ENCODE measurements around the gene CFAP251.

DNA sequence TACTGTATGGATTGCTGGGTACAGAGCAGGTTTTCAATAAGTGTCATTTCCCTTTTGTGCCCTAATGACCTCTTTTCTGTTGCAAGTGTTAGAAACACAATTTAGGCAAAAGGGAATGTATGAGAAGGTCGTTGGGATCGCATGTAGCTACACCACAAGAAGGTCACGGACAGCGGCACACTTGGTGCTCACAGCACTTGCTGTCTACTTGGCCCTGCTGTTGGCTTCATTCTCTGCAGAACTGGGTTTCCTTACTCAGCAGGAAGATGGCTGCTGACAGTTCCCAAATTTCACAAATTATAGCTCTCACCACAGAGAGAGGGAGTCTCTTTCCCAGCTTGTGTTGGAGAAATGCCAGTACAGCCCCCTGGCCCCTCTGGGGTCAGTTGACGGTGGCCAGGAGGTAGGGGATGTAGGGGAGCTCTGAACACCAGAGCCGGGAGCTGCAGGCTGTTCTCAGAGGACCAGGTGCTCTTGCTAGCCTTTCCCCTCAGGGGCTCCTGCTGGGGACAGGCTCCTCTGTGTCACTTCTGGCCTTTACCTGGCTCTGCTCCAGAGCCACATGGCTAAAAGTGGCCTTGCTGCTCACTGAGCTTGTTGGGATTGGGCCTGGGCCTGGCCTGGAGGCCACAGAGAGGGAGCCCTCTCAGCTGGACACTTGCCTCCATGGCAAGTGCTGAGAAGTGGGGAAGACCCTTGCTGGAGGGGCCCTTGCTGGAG lies 52.3 kb downstream of the CFAP251 start:
- TF ChIP-seq, protein P1, sequence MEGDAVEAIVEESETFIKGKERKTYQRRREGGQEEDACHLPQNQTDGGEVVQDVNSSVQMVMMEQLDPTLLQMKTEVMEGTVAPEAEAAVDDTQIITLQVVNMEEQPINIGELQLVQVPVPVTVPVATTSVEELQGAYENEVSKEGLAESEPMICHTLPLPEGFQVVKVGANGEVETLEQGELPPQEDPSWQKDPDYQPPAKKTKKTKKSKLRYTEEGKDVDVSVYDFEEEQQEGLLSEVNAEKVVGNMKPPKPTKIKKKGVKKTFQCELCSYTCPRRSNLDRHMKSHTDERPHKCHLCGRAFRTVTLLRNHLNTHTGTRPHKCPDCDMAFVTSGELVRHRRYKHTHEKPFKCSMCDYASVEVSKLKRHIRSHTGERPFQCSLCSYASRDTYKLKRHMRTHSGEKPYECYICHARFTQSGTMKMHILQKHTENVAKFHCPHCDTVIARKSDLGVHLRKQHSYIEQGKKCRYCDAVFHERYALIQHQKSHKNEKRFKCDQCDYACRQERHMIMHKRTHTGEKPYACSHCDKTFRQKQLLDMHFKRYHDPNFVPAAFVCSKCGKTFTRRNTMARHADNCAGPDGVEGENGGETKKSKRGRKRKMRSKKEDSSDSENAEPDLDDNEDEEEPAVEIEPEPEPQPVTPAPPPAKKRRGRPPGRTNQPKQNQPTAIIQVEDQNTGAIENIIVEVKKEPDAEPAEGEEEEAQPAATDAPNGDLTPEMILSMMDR (IDR thresholded peaks at IDR 0.05) = no peak
- TF ChIP-seq POLR2A (IDR thresholded peaks at IDR 0.05) = no peak

Measured in prostate gland (tissue), 2 donors.